Fibroblast of pulmonary artery (primary cell): ENCODE measurements around the gene HAGHL.

Source experiments
- DNase-seq: peaks from one replicate; pipeline ENCODE4 v3.0.0-alpha.2; 2010; ENCODE audit warnings: low read depth
- H3K4me3 ChIP-seq: replicated peaks from 2 replicates; pipeline ENCODE4 v1.5.1; 2011; ENCODE audit warnings: low read depth, mild to moderate bottlenecking, control low read depth, low read length, moderate library complexity
- CTCF ChIP-seq: IDR thresholded peaks from 2 replicates; pipeline ENCODE4 v1.5.1; 2011; ENCODE audit warnings: mild to moderate bottlenecking, control low read depth, low read length, inconsistent platforms; ENCODE audit errors: missing control alignments

HAGHL gene

GRCh38 chr16:692356-693108, 34.4 kb upstream of the HAGHL start:
- no peak for TF ChIP-seq CTCF
- no peak overlapping the region for H3K4me3 ChIP-seq
- no peak for DNase-seq

- H3K4me3 ChIP-seq = no peak overlapping the region
- DNase-seq = no peak
- TF ChIP-seq CTCF = no peak
These were observed 33.5 kb upstream of the HAGHL start for GRCh38 chr16:693364-693763.

- no peak for TF ChIP-seq CTCF
- no peak for DNase-seq
- no peak overlapping the region for H3K4me3 ChIP-seq
These were observed 33.1 kb upstream of the HAGHL start for GRCh38 chr16:693766-694165.

- TF ChIP-seq CTCF = no peak
- DNase-seq = no peak
- no peak overlapping the region for H3K4me3 ChIP-seq
These were observed 32.6 kb upstream of the HAGHL start for GRCh38 chr16:694187-694862.

- no peak overlapping the region for H3K4me3 ChIP-seq
- TF ChIP-seq CTCF = no peak
These were observed 32.0 kb upstream of the HAGHL start for GRCh38 chr16:694863-695354.

GRCh38 chr16:695355-696089, 31.4 kb upstream of the HAGHL start:
- no peak for TF ChIP-seq CTCF
- no peak overlapping the region for H3K4me3 ChIP-seq
- no peak for DNase-seq

More at GRCh38 chr16:694863-695354, 32.0 kb upstream of the HAGHL start:
- no peak for DNase-seq
